Mammary epithelial cell (primary cell): ENCODE results near the gene RFX8.

Experiments
- EZH2 ChIP-seq: IDR thresholded peaks from 2 replicates; pipeline ENCODE4 v1.6.1; 2012; ENCODE audit warnings: low read length, inconsistent platforms, borderline replicate concordance
- TF ChIP-seq, protein P1 (sequence below), 2 donors: IDR thresholded peaks in 1 of 2; conservative IDR thresholded peaks in 1 of 2; 2 replicates each; pipeline ENCODE4 v1.5.1; 2011 to 2012; ENCODE audit warnings: inconsistent platforms in 2 of 2, low read length in 2 of 2, mild to moderate bottlenecking in 2 of 2, control low read depth in 1 of 2, low read depth in 1 of 2; ENCODE audit not compliant: insufficient read depth in 1 of 2; ENCODE audit errors: extremely low read depth in 1 of 2

DNA sequence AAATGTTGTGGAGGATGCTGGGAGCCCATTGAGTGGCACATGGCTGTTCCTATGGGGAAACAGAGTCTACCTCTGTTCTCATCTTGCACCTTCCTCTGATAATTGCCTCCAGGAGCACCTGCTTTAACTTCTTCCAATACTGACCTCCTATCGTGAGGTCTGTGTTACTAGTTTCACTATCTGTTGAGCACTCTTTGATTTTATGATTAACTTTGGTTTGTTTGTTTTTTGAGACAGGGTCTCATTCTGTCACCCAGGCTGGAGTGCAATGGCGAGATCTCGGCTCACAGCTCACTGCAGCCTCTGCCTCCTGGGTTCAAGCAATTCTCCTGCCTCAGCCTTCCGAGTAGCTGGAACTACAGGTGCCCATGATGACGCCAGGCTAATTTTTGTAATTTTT, 12.1 kb upstream of the RFX8 start:
- TF ChIP-seq, protein P1, sequence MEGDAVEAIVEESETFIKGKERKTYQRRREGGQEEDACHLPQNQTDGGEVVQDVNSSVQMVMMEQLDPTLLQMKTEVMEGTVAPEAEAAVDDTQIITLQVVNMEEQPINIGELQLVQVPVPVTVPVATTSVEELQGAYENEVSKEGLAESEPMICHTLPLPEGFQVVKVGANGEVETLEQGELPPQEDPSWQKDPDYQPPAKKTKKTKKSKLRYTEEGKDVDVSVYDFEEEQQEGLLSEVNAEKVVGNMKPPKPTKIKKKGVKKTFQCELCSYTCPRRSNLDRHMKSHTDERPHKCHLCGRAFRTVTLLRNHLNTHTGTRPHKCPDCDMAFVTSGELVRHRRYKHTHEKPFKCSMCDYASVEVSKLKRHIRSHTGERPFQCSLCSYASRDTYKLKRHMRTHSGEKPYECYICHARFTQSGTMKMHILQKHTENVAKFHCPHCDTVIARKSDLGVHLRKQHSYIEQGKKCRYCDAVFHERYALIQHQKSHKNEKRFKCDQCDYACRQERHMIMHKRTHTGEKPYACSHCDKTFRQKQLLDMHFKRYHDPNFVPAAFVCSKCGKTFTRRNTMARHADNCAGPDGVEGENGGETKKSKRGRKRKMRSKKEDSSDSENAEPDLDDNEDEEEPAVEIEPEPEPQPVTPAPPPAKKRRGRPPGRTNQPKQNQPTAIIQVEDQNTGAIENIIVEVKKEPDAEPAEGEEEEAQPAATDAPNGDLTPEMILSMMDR (conservative IDR thresholded peaks at IDR 0.05 in 1 of 2, IDR thresholded peaks at IDR 0.05 in 1 of 2; ENCODE audit: extremely low read depth in 1 of 2, insufficient read depth in 1 of 2, low read depth in 1 of 2, low read length in 2 of 2): no peak
- no peak for TF ChIP-seq EZH2
